HEK293T (cell line): ENCODE measurements around the gene MEF2A.

Experiments used
- CTCF ChIA-PET: fragments of 350-600 bp; formaldehyde crosslinking; extraction: SDS; loops from one replicate; lab custom pipeline; 2021; ENCODE audit warnings: antibody characterized with exemption, inconsistent platforms; lab: Yijun Ruan, JAX
- POLR2A ChIA-PET: fragments of 350-600 bp; formaldehyde crosslinking; extraction: SDS; loops from one replicate; lab custom pipeline; 2020; ENCODE audit warnings: antibody characterized with exemption, inconsistent platforms; lab: Yijun Ruan, JAX
- DNase-seq: peaks from one replicate; pipeline ENCODE4 v3.0.0; 2012; ENCODE audit warnings: mixed read lengths; ENCODE audit errors: extremely low spot score
- ARNT ChIP-seq: fragments of 450-650 bp; IDR thresholded peaks from 2 replicates; pipeline ENCODE4 v1.6.1; 2017; ENCODE audit warnings: mild to moderate bottlenecking
- BHLHE40 ChIP-seq: fragments of 450-650 bp; IDR thresholded peaks from 2 replicates; pipeline ENCODE4 v1.6.1; 2016; ENCODE audit warnings: mild to moderate bottlenecking, moderate library complexity, borderline replicate concordance
- CTBP1 ChIP-seq: fragments of 450-650 bp; IDR thresholded peaks from 2 replicates; pipeline ENCODE4 v1.6.1; 2016; ENCODE audit warnings: borderline replicate concordance
- ELF4 ChIP-seq: fragments of 450-650 bp; IDR thresholded peaks from 2 replicates; pipeline ENCODE4 v1.6.1; 2017; ENCODE audit warnings: antibody characterized with exemption
- FOXA1 ChIP-seq: fragments of 450-650 bp; IDR thresholded peaks from 2 replicates; pipeline ENCODE4 v1.6.1; 2016; ENCODE audit warnings: mild to moderate bottlenecking
- FOXK2 ChIP-seq: fragments of 450-650 bp; IDR thresholded peaks from 2 replicates; pipeline ENCODE4 v1.6.1; 2016; ENCODE audit warnings: mild to moderate bottlenecking
- FOXM1 ChIP-seq: fragments of 450-650 bp; IDR thresholded peaks from 2 replicates; pipeline ENCODE4 v1.6.1; 2017; ENCODE audit warnings: mild to moderate bottlenecking, borderline replicate concordance
- HDGF ChIP-seq: fragments of 450-650 bp; IDR thresholded peaks from 2 replicates; pipeline ENCODE4 v1.6.1; 2017; ENCODE audit warnings: antibody characterized with exemption, borderline replicate concordance
- L3MBTL2 ChIP-seq: fragments of 450-650 bp; conservative IDR thresholded peaks from 2 replicates; pipeline ENCODE4 v1.6.1; 2016; ENCODE audit warnings: mild to moderate bottlenecking
- LEF1 ChIP-seq: fragments of 450-650 bp; IDR thresholded peaks from 2 replicates; pipeline ENCODE4 v1.6.1; 2017; ENCODE audit warnings: mild to moderate bottlenecking, borderline replicate concordance
- NFRKB ChIP-seq: fragments of 450-650 bp; IDR thresholded peaks from 2 replicates; pipeline ENCODE4 v1.6.1; 2016; ENCODE audit warnings: mild to moderate bottlenecking, moderate library complexity
- PKNOX1 ChIP-seq: fragments of 450-650 bp; IDR thresholded peaks from 2 replicates; pipeline ENCODE4 v1.6.1; 2016
- SP1 ChIP-seq: fragments of 450-650 bp; IDR thresholded peaks from 2 replicates; pipeline ENCODE4 v1.6.1; 2017
- SUZ12 ChIP-seq: fragments of 450-650 bp; IDR thresholded peaks from 2 replicates; pipeline ENCODE4 v1.6.1; 2016; ENCODE audit warnings: mild to moderate bottlenecking
- TARDBP ChIP-seq: fragments of 450-650 bp; IDR thresholded peaks from 2 replicates; pipeline ENCODE4 v1.6.1; 2016
- ZNF384 ChIP-seq: fragments of 450-650 bp; IDR thresholded peaks from 2 replicates; pipeline ENCODE4 v1.6.1; 2016

MEF2A gene

GRCh38 chr15:99592145-99592791 is 26.5 kb downstream of the MEF2A start:
- no peak for DNase-seq
- ChIA-PET POLR2A (no interaction called here), CTCF (no interaction called here)
- TF ChIP-seq ARNT, result no peak
- TF ChIP-seq SUZ12, result no peak
- no peak for TF ChIP-seq ELF4
- no peak for TF ChIP-seq ZNF384
- TF ChIP-seq BHLHE40, result no peak
- TF ChIP-seq TARDBP, result no peak
- TF ChIP-seq SP1, result no peak
- TF ChIP-seq FOXM1, result no peak
- no peak for TF ChIP-seq CTBP1
- TF ChIP-seq HDGF, result no peak
- TF ChIP-seq FOXK2, result no peak

- POLR2A ChIA-PET, result no interaction called here
- CTCF ChIA-PET, result no interaction called here
- TF ChIP-seq L3MBTL2 (no peak), SP1 (no peak), CTBP1 (no peak), FOXA1 (no peak), NFRKB (no peak), HDGF (no peak), PKNOX1 (no peak), ARNT (no peak), FOXK2 (no peak), BHLHE40 (no peak), ELF4 (no peak), ZNF384 (no peak), FOXM1 (no peak), TARDBP (no peak), LEF1 (no peak), SUZ12 (no peak)
- DNase-seq, result no peak
Measured at GRCh38 chr15:99593070-99593469, 27.3 kb downstream of the MEF2A start.

GRCh38 chr15:99594916-99595315 is 29.1 kb downstream of the MEF2A start:
- ChIA-PET POLR2A (no interaction called here), CTCF (no interaction called here)
- no peak for TF ChIP-seq L3MBTL2
- no peak for TF ChIP-seq NFRKB
- TF ChIP-seq FOXA1, result no peak
- DNase-seq, result no peak

- DNase-seq, result no peak
- ChIA-PET CTCF (no interaction called here), POLR2A (no interaction called here)
- no peak for TF ChIP-seq FOXK2
- TF ChIP-seq ELF4, result no peak
- TF ChIP-seq L3MBTL2, result no peak
- TF ChIP-seq FOXA1, result no peak
- no peak for TF ChIP-seq BHLHE40
- TF ChIP-seq ZNF384, result no peak
- no peak for TF ChIP-seq CTBP1
- TF ChIP-seq SUZ12, result no peak
- no peak for TF ChIP-seq SP1
- no peak for TF ChIP-seq ARNT
- no peak for TF ChIP-seq HDGF
- TF ChIP-seq FOXM1, result no peak
- no peak for TF ChIP-seq NFRKB
- TF ChIP-seq LEF1, result no peak
- no peak for TF ChIP-seq TARDBP
- TF ChIP-seq PKNOX1, result no peak
Measured at GRCh38 chr15:99598296-99598695, 32.5 kb downstream of the MEF2A start.

- POLR2A ChIA-PET, result no interaction called here
- TF ChIP-seq ARNT (no peak), FOXK2 (no peak), L3MBTL2 (no peak), FOXM1 (no peak), SUZ12 (no peak), HDGF (no peak), TARDBP (no peak), ELF4 (no peak), ZNF384 (no peak)
- CTCF ChIA-PET, result no interaction called here
- no peak for DNase-seq
Measured at GRCh38 chr15:99603828-99604227, 38.0 kb downstream of the MEF2A start.

- POLR2A ChIA-PET, result no interaction called here
Measured at GRCh38 chr15:99604865-99605264, 39.1 kb downstream of the MEF2A start.

More at GRCh38 chr15:99604865-99605264, 39.1 kb downstream of the MEF2A start:
- CTCF ChIA-PET, result interaction anchor here (0.8 kb wide), 2 partner anchors 99 to 220 kb away, joined by 3 to 6 read pairs; no protein-coding TSS in a partner anchor
- DNase-seq, result no peak
- TF ChIP-seq CTBP1 (no peak), BHLHE40 (no peak), SUZ12 (no peak), NFRKB (no peak), PKNOX1 (no peak), FOXK2 (no peak), ZNF384 (no peak), SP1 (no peak)
